ENCODE data around the gene CDK5.

DNA sequence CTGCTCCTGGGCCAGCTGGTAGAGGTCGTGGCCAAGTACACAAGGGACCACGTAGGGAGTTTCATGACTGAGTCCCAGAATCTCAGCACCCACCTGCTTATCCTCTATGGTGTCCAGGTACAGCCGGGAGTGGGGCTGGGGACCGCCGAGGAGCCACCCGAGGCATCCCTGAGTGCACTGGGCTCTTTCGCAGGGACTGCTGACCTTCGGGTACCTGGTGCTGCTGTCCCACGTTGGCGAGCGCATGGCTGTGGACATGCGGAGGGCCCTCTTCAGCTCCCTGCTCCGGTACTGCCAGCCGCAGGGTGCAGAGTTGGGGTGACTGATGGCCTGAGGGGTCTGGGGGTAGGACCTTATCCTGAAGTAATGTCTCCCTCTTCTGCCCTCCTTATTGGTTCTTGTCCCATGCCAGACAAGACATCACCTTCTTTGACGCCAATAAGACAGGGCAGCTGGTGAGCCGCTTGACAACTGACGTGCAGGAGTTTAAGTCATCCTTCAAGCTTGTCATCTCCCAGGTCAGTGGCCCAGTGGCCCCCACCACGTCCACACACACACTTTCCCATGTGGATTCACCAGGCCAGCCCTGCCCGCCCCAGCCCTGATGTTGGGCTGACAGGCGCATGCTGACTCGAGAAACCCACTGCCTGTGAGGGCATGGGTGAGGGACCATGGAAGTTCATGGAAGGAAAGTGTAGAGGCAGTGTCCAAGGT is 23.2 kb downstream of the CDK5 start:
- TF ChIP-seq EZH2 (IDR thresholded peaks at IDR 0.05; ENCODE audit: borderline replicate concordance, low read depth, low read length, poor library complexity, severe bottlenecking) (no peak), CTCF (conservative IDR thresholded peaks at IDR 0.05; ENCODE audit: low read depth, low read length) (no peak)
